Neural progenitor cell (in vitro differentiated cells): Measurements from ENCODE around the gene RPS6KA5. TPM values are rescaled to one million over a fixed set of nuclear protein-coding genes. Genes with fewer than 3 reads are reported as not detected.

Source experiments
- DNase-seq: peaks from one replicate; pipeline ENCODE4 v3.0.0-alpha.2; 2016; ENCODE audit warnings: low spot score
- H2AFZ ChIP-seq: fragments of 200-600 bp; sonication (generic); replicated peaks from 2 replicates; pipeline ENCODE4 v1.6.1; 2016; ENCODE audit warnings: antibody characterized with exemption
- H3F3A ChIP-seq: fragments of 200-600 bp; sonication (generic); 2 replicates; pipeline ENCODE4 v1.6.1; 2016; ENCODE audit warnings: antibody characterized with exemption, low read depth
- H3K27ac ChIP-seq: fragments of 200-600 bp; sonication (generic); 2 replicates; pipeline ENCODE4 v1.5.1; 2016; ENCODE audit warnings: mild to moderate bottlenecking
- H3K27me3 ChIP-seq: fragments of 200-600 bp; sonication (generic); 2 replicates; pipeline ENCODE4 v1.6.1; 2016; ENCODE audit warnings: mild to moderate bottlenecking, moderate library complexity
- H3K36me3 ChIP-seq: fragments of 200-600 bp; sonication (generic); 2 replicates; pipeline ENCODE4 v1.5.1; 2016
- H3K4me1 ChIP-seq: fragments of 200-600 bp; sonication (generic); 2 replicates; pipeline ENCODE4 v1.6.1; 2016; ENCODE audit warnings: mixed run types
- H3K4me2 ChIP-seq: fragments of 200-600 bp; sonication (generic); 2 replicates; pipeline ENCODE4 v1.6.1; 2016
- H3K4me3 ChIP-seq: fragments of 200-600 bp; sonication (generic); 2 replicates; pipeline ENCODE4 v1.5.1; 2016
- H3K79me2 ChIP-seq: fragments of 200-600 bp; sonication (generic); 2 replicates; pipeline ENCODE4 v1.6.1; 2016; ENCODE audit warnings: low read depth
- H3K9ac ChIP-seq: fragments of 200-600 bp; sonication (generic); 2 replicates; pipeline ENCODE4 v1.6.1; 2016
- H3K9me3 ChIP-seq: fragments of 200-600 bp; sonication (generic); 2 replicates; pipeline ENCODE4 v1.5.1; 2016; ENCODE audit warnings: low read depth
- H4K20me1 ChIP-seq: fragments of 200-600 bp; sonication (generic); 2 replicates; pipeline ENCODE4 v1.6.1; 2016; ENCODE audit warnings: low read depth
- H3K27ac Mint-ChIP-seq: 3 replicates; pipeline ENCODE4 v1.8.0; 2021; ENCODE audit warnings: mixed read lengths
- H3K27me3 Mint-ChIP-seq: 2 replicates; pipeline ENCODE4 v1.8.0; 2022; ENCODE audit warnings: low read depth, mild to moderate bottlenecking, inconsistent platforms, moderate library complexity, mixed read lengths; ENCODE audit not compliant: insufficient read depth
- H3K36me3 Mint-ChIP-seq: 3 replicates; pipeline ENCODE4 v1.8.0; 2021; ENCODE audit warnings: mixed read lengths
- H3K4me1 Mint-ChIP-seq: 3 replicates; pipeline ENCODE4 v1.8.0; 2021; ENCODE audit warnings: mixed read lengths
- H3K4me3 Mint-ChIP-seq: 3 replicates; pipeline ENCODE4 v1.8.0; 2021; ENCODE audit warnings: mild to moderate bottlenecking, moderate library complexity, mixed read lengths
- H3K9me3 Mint-ChIP-seq: 3 replicates; pipeline ENCODE4 v1.8.0; 2020; ENCODE audit warnings: mixed read lengths
- EZH2 ChIP-seq: fragments of 200-600 bp; sonication (generic); IDR thresholded peaks from 2 replicates; pipeline ENCODE4 v1.6.1; 2017; ENCODE audit warnings: antibody characterized with exemption, mild to moderate bottlenecking, moderate library complexity
- EZH2phosphoT487 ChIP-seq: fragments of 200-600 bp; sonication (generic); IDR thresholded peaks from 2 replicates; pipeline ENCODE4 v1.6.1; 2017; ENCODE audit warnings: antibody characterized with exemption
- total RNA-seq: library from RNA; depleted of rRNA; stranded (reverse); fragments of >200 nt; gene quantifications from 2 replicates; pipeline ENCODE4 v1.2.3, GENCODE V29; 2015; ENCODE audit warnings: low replicate concordance
- TF ChIP-seq, protein P1 (sequence below): fragments of 200-600 bp; sonication (generic); IDR thresholded peaks from 2 replicates; pipeline ENCODE4 v1.5.1; 2017; ENCODE audit warnings: antibody characterized with exemption, mild to moderate bottlenecking

The RPS6KA5 gene
- total RNA-seq, 1 donor from 2014 or later, result 8.3 TPM

DNA sequence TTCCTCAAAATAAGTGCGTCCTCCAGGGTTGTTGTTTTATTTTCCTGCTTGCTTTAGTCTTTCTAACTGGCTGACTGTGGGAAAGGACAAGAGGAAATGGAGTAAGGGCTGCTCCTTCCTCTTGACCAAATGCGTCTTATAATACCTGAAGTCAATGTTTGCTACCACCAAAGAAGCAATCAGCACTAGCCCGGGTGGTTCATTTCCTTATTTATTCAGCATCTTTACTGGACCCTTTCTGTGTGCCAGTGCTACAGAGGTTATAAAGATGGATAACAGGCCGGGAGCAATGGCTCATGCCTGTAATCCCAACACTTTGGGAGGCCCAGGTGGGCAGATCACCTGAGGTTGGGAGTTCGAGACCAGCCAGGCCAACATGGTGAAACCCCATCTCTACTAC lies 15.1 kb upstream of the RPS6KA5 start:
- H3K4me3 ChIP-seq, result no peak overlapping the region
- no peaks in the 10 kb centered on the region for H3K36me3 ChIP-seq
- no peak overlapping the region for H3K4me2 ChIP-seq
- no peaks in the 10 kb centered on the region for H3K27me3 ChIP-seq
- no peak overlapping the region for H2AFZ ChIP-seq
- Mint-ChIP-seq H3K4me1 (peaks cover 7% of the 10 kb centered on the region), H3K36me3 (no peaks in the 10 kb centered on the region), H3K9me3 (no peaks in the 10 kb centered on the region), H3K27me3 (no peaks in the 10 kb centered on the region), H3K27ac (no peak overlapping the region), H3K4me3 (no peak overlapping the region)
- H3K27ac ChIP-seq, result no peak overlapping the region
- TF ChIP-seq, protein P1, sequence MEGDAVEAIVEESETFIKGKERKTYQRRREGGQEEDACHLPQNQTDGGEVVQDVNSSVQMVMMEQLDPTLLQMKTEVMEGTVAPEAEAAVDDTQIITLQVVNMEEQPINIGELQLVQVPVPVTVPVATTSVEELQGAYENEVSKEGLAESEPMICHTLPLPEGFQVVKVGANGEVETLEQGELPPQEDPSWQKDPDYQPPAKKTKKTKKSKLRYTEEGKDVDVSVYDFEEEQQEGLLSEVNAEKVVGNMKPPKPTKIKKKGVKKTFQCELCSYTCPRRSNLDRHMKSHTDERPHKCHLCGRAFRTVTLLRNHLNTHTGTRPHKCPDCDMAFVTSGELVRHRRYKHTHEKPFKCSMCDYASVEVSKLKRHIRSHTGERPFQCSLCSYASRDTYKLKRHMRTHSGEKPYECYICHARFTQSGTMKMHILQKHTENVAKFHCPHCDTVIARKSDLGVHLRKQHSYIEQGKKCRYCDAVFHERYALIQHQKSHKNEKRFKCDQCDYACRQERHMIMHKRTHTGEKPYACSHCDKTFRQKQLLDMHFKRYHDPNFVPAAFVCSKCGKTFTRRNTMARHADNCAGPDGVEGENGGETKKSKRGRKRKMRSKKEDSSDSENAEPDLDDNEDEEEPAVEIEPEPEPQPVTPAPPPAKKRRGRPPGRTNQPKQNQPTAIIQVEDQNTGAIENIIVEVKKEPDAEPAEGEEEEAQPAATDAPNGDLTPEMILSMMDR, result no peak
- TF ChIP-seq EZH2 (no peak), EZH2phosphoT487 (no peak)
- H3K4me1 ChIP-seq, result peaks cover 6% of the 10 kb centered on the region
- no peaks in the 10 kb centered on the region for H4K20me1 ChIP-seq
- H3F3A ChIP-seq, result no peaks in the 10 kb centered on the region
- H3K79me2 ChIP-seq, result no peaks in the 10 kb centered on the region
- no peak for DNase-seq
- H3K9ac ChIP-seq, result no peak overlapping the region
- no peaks in the 10 kb centered on the region for H3K9me3 ChIP-seq

DNA sequence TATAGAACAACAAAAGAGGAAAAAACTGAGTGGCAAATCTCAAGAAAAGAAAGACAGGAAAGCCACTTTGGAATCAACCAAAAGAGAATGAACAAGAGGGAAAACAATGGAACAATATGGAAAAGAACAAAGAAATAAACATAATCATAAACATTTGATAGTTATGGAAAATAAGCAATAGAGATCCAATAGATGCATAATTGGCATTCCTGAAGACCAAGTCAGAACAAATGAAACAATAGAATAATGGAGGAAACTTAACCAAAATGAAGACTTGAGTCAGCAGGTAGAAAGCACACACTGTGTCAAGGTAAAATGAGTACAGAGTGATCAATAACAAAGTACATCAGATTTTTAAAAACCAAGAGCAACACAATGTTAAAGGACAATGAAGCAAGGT lies 10.1 kb upstream of the RPS6KA5 start:
- no peak for DNase-seq
- no peak overlapping the region for H3K27ac Mint-ChIP-seq
- no peaks in the 10 kb centered on the region for H3K4me1 Mint-ChIP-seq
- H3K27me3 Mint-ChIP-seq, result peaks cover 2% of the 10 kb centered on the region
- no peak overlapping the region for H3K4me3 Mint-ChIP-seq
- no peaks in the 10 kb centered on the region for H3K36me3 ChIP-seq
- no peaks in the 10 kb centered on the region for H3K9me3 ChIP-seq
- H3F3A ChIP-seq, result no peaks in the 10 kb centered on the region
- H3K36me3 Mint-ChIP-seq, result no peaks in the 10 kb centered on the region
- no peaks in the 10 kb centered on the region for H3K9me3 Mint-ChIP-seq
- H3K4me2 ChIP-seq, result no peak overlapping the region
- H2AFZ ChIP-seq, result no peak overlapping the region
- TF ChIP-seq EZH2 (no peak), EZH2phosphoT487 (no peak)
- H3K4me3 ChIP-seq, result no peak overlapping the region
- H3K79me2 ChIP-seq, result no peaks in the 10 kb centered on the region
- H4K20me1 ChIP-seq, result no peaks in the 10 kb centered on the region
- no peak overlapping the region for H3K27ac ChIP-seq
- no peak overlapping the region for H3K9ac ChIP-seq
- H3K4me1 ChIP-seq, result no peaks in the 10 kb centered on the region
- no peaks in the 10 kb centered on the region for H3K27me3 ChIP-seq

DNA sequence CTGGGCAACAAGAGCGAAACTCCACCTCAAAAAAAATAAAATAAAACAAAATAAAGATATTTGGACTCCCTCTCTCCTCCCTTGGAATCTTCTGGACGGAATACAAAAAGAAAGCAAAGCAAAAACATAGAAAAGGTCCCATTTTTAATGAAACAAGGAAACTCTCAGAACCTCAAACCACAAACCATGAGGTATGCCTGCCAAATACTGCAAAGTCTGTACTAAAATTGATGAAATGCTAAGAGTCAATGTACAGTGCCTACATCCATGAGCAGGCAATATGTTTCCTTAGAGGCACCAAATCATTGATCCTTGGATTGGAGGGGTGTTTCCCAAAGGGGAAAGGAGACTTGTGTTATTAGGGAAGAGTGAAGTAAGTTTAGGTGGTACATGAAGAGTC lies 8.2 kb upstream of the RPS6KA5 start:
- Histone ChIP-seq H3K4me1 (no peaks in the 10 kb centered on the region), H3K27ac (no peak overlapping the region), H3K27me3 (no peaks in the 10 kb centered on the region), H3K4me3 (no peak overlapping the region), H4K20me1 (no peaks in the 10 kb centered on the region), H3K9ac (no peak overlapping the region), H2AFZ (no peak overlapping the region), H3K36me3 (no peaks in the 10 kb centered on the region), H3K4me2 (no peak overlapping the region), H3F3A (no peaks in the 10 kb centered on the region), H3K9me3 (no peaks in the 10 kb centered on the region), H3K79me2 (no peaks in the 10 kb centered on the region)
- no peak for DNase-seq
- H3K4me1 Mint-ChIP-seq, result no peaks in the 10 kb centered on the region
- no peak overlapping the region for H3K27ac Mint-ChIP-seq
- H3K27me3 Mint-ChIP-seq, result peaks cover 2% of the 10 kb centered on the region
- H3K36me3 Mint-ChIP-seq, result no peaks in the 10 kb centered on the region
- no peak overlapping the region for H3K4me3 Mint-ChIP-seq
- TF ChIP-seq EZH2phosphoT487, result no peak
- H3K9me3 Mint-ChIP-seq, result no peaks in the 10 kb centered on the region

DNA sequence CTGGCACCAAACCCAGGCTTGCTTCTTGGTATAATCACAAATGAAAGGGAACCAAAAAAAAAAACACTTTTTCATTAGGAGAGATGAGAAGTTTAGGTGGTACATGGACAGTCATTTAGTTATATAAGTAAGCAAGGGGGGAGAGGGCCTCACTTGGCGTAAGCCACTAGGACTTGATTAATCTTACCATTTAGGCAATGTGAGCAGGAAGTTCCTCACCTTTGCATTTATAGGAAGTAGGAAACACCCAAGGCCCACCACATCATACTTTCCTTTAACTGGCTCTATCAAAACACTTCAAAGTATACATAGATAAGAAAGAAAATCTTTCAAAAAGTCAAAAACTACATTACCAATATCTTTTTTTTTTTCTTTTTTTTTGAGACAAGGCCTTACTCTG lies 6.7 kb upstream of the RPS6KA5 start:
- Mint-ChIP-seq H3K4me1 (no peaks in the 10 kb centered on the region), H3K27ac (no peak overlapping the region), H3K27me3 (peaks cover 2% of the 10 kb centered on the region), H3K36me3 (no peaks in the 10 kb centered on the region), H3K4me3 (no peak overlapping the region), H3K9me3 (no peaks in the 10 kb centered on the region)
- Histone ChIP-seq H3K79me2 (no peaks in the 10 kb centered on the region), H4K20me1 (no peaks in the 10 kb centered on the region), H2AFZ (no peak overlapping the region), H3K36me3 (no peaks in the 10 kb centered on the region), H3K9me3 (no peaks in the 10 kb centered on the region), H3K4me1 (no peaks in the 10 kb centered on the region), H3K9ac (no peak overlapping the region), H3F3A (no peaks in the 10 kb centered on the region), H3K27me3 (no peaks in the 10 kb centered on the region), H3K27ac (no peak overlapping the region), H3K4me3 (no peak overlapping the region), H3K4me2 (no peak overlapping the region)
- no peak for DNase-seq
- TF ChIP-seq, protein P1, result no peak
- TF ChIP-seq EZH2 (no peak), EZH2phosphoT487 (no peak)
